Neural crest cell (in vitro differentiated cells): ENCODE measurements around the gene GUCY1A2. TPM values are rescaled to one million over a fixed set of nuclear protein-coding genes. Genes with fewer than 3 reads are reported as not detected.

Experiments used
- DNase-seq: peaks from one replicate; pipeline ENCODE4 v3.0.0; 2021; ENCODE audit warnings: low read depth, mixed read lengths, low spot score
- H3K27ac Mint-ChIP-seq: one replicate; pipeline ENCODE4 v1.8.0; 2021; ENCODE audit warnings: mild to moderate bottlenecking, mixed read lengths; ENCODE audit not compliant: unreplicated experiment
- H3K27me3 Mint-ChIP-seq: 2 replicates; pipeline ENCODE4 v1.8.0; 2021; ENCODE audit warnings: low read depth, mild to moderate bottlenecking, mixed read lengths
- H3K36me3 Mint-ChIP-seq: 2 replicates; pipeline ENCODE4 v1.8.0; 2021; ENCODE audit warnings: low read depth, mild to moderate bottlenecking, mixed read lengths
- H3K4me1 Mint-ChIP-seq: 2 replicates; pipeline ENCODE4 v1.8.0; 2021; ENCODE audit warnings: mixed read lengths
- H3K4me3 Mint-ChIP-seq: one replicate; pipeline ENCODE4 v1.8.0; 2021; ENCODE audit warnings: mild to moderate bottlenecking, mixed read lengths
- H3K9me3 Mint-ChIP-seq: 2 replicates; pipeline ENCODE4 v1.8.0; 2021; ENCODE audit warnings: mixed read lengths
- CTCF ChIP-seq: fragments of 200-600 bp; sonication (generic); conservative IDR thresholded peaks from 2 replicates; pipeline ENCODE4 v1.5.0; 2021; ENCODE audit warnings: antibody characterized with exemption, mild to moderate bottlenecking
- total RNA-seq: library from RNA; stranded (reverse); gene quantifications from 2 replicates; pipeline ENCODE4 v1.2.1, GENCODE V29; 2021

Gene GUCY1A2
- total RNA-seq, 1 donor from 2014 or later = 4.0 TPM

GRCh38 chr11:106683435-106683834 lies 334.8 kb downstream of the GUCY1A2 start:
- TF ChIP-seq CTCF = no peak
- no peak overlapping the region for H3K4me3 Mint-ChIP-seq
- H3K27ac Mint-ChIP-seq = no peak overlapping the region
- H3K9me3 Mint-ChIP-seq = no peaks in the 10 kb centered on the region
- H3K4me1 Mint-ChIP-seq = peaks cover 8% of the 10 kb centered on the region
- no peaks in the 10 kb centered on the region for H3K36me3 Mint-ChIP-seq
- no peak for DNase-seq
- H3K27me3 Mint-ChIP-seq = no peaks in the 10 kb centered on the region

GRCh38 chr11:106681435-106681834 lies 336.8 kb downstream of the GUCY1A2 start:
- TF ChIP-seq CTCF = no peak
- no peaks in the 10 kb centered on the region for H3K27me3 Mint-ChIP-seq
- H3K4me1 Mint-ChIP-seq = peaks cover 8% of the 10 kb centered on the region
- no peaks in the 10 kb centered on the region for H3K9me3 Mint-ChIP-seq
- H3K27ac Mint-ChIP-seq = no peak overlapping the region
- no peaks in the 10 kb centered on the region for H3K36me3 Mint-ChIP-seq
- H3K4me3 Mint-ChIP-seq = no peak overlapping the region
- DNase-seq = no peak

- no peaks in the 10 kb centered on the region for H3K9me3 Mint-ChIP-seq
- no peak overlapping the region for H3K4me3 Mint-ChIP-seq
- peaks cover 4% of the 10 kb centered on the region for H3K4me1 Mint-ChIP-seq
- no peaks in the 10 kb centered on the region for H3K36me3 Mint-ChIP-seq
- no peak for TF ChIP-seq CTCF
- H3K27me3 Mint-ChIP-seq = no peaks in the 10 kb centered on the region
- H3K27ac Mint-ChIP-seq = no peak overlapping the region
- DNase-seq = no peak
Observed at GRCh38 chr11:106679581-106679980, 338.7 kb downstream of the GUCY1A2 start.

- no peak overlapping the region for H3K4me3 Mint-ChIP-seq
- H3K27ac Mint-ChIP-seq = no peak overlapping the region
- no peak for DNase-seq
- peaks cover 4% of the 10 kb centered on the region for H3K4me1 Mint-ChIP-seq
- H3K9me3 Mint-ChIP-seq = no peaks in the 10 kb centered on the region
- H3K36me3 Mint-ChIP-seq = no peaks in the 10 kb centered on the region
- H3K27me3 Mint-ChIP-seq = no peaks in the 10 kb centered on the region
- TF ChIP-seq CTCF = no peak
Observed at GRCh38 chr11:106679181-106679580, 339.1 kb downstream of the GUCY1A2 start.

DNA sequence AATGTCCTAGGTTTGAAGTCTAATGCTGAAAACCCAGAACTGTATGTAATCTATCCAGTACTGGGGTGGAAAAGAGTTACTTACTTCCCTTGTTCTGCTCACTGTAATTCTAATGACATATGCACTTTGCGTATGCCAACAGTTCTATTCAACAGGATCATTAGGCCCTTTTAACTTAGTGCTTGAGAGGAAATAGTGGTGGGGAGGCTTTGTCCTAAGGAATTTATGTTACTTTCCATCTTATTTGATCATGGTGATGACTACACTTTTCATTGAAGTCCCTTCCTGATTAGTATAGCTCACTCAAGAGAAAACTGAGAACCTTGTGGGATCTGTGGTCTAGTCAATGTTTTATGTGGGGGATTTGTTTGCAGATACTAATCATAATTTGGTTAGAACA lies 348.2 kb downstream of the GUCY1A2 start:
- Mint-ChIP-seq H3K27me3 (no peaks in the 10 kb centered on the region), H3K36me3 (no peaks in the 10 kb centered on the region), H3K4me3 (no peak overlapping the region), H3K27ac (no peak overlapping the region), H3K9me3 (no peaks in the 10 kb centered on the region), H3K4me1 (no peaks in the 10 kb centered on the region)
- no peak for TF ChIP-seq CTCF
- no peak for DNase-seq

DNA sequence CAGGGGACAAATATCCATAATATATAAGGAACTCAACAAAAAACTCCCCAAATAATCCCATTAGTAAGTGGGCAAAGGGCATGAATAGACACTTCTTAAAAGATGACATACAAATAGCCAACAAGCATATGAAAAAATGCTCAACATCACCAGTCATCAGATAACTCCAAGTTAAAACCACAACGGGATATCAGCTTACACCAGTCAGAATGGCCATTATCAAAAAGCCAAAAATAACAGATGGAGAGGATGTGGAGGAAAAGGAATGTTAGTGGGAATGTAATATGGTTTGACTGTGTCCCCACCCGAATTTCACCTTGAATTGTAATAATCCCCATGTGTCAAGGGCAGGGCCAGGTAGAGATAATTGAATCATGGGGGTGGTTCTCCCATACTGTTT lies 350.1 kb downstream of the GUCY1A2 start:
- no peaks in the 10 kb centered on the region for H3K9me3 Mint-ChIP-seq
- no peaks in the 10 kb centered on the region for H3K27me3 Mint-ChIP-seq
- DNase-seq = no peak
- H3K4me1 Mint-ChIP-seq = no peaks in the 10 kb centered on the region
- H3K27ac Mint-ChIP-seq = no peak overlapping the region
- H3K4me3 Mint-ChIP-seq = no peak overlapping the region
- no peaks in the 10 kb centered on the region for H3K36me3 Mint-ChIP-seq
- TF ChIP-seq CTCF = no peak
